NCI-H2171 (cell line): Measurements from ENCODE around the gene MRPL20.
A peak's percentile ranks its signal among the peaks of the same experiment; 100 is the strongest.
"Not testable (repeated sequence)": the region's sequence is repeated elsewhere in the genome, so short reads cannot be mapped to it uniquely, and the experiment has no call there.

Experiments
- DNase-seq: peaks from one replicate; lab custom pipeline; 2025; lab: John Stamatoyannopoulos, UW

The MRPL20 gene

GRCh38 chr1:1406101-1406820 is 832 bp downstream of the MRPL20 start:
- no peak for DNase-seq

GRCh38 chr1:1403653-1404052 is 3.4 kb downstream of the MRPL20 start:
- no peak for DNase-seq

GRCh38 chr1:1402901-1403392 is 4.1 kb downstream of the MRPL20 start:
- not testable (repeated sequence) for DNase-seq

- DNase-seq: no peak
Measured at GRCh38 chr1:1402072-1402900, 4.8 kb downstream of the MRPL20 start.

DNA sequence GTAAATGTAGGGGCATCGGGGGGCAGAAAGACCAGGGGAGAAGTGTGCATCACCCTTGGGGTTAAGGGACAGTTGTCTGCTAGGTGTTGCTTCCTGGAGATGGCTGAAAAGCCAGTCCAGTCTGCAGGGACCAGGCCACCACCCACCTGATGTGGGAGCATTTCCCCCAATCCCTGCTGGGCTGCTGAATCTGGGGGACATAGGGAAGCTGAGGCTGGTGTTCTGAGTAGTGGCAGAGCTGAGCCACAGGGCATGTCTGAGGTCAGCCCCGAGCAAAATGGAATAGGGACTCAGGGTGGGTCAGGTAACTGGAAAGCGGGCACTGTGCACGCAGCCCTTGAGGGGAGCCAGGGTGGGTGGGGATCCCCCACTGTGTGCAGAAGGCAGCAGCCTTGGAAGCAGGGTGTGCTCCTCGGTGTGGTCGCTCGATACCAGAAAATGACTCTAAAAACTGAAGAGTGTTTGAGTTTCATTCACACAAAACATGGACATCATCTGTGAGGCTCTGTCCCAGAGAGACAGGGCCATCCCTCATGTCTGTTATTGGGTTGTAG is 5.6 kb downstream of the MRPL20 start:
- DNase-seq: no peak

- no peak for DNase-seq
Measured at GRCh38 chr1:1400576-1401456, 6.3 kb downstream of the MRPL20 start.

DNA sequence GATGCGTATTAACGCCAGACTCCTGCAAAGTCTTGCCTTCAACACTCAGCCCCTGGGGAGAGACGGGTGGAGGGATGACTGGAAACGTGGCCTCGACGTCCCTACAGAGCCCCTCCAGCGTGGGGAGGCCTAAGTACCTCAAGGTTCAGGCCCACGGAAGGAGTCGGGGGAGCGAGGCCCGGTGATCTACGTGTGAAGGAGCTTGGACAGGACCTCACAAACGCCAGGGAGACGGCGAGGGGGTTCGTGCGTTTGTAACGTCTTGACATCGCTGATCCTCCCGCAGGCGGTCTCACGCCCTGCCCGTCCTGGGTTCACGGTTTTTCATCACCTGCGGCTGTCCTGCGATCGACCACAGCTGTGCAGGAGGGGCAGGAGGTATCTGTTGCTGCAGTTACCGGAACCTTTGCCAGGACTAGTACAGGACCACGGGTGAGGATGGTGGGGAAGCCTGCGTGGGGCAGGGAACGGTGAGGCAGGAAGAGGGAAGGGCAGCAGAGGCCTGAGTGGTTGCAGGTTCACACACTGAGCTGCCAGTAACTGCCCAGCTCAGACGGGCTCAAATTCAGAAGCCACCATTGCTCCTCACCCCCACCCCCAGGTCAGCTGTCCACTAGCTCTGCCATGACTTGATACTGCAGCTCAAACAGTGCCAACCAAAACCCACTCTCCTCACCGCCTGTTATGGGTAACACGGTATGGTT is 7.1 kb downstream of the MRPL20 start:
- DNase-seq: no peak

- peak; percentile 98 for DNase-seq
Measured at GRCh38 chr1:1399187-1399871, 7.8 kb downstream of the MRPL20 start, which contains the start of gene CCNL2. Gene CCNL2, minus strand, starts transcription at chr1:1399335. Its CDS starts 29 bp downstream, at chr1:1399306.

GRCh38 chr1:1398677-1399186 is 8.4 kb downstream of the MRPL20 start:
- no peak for DNase-seq

DNA sequence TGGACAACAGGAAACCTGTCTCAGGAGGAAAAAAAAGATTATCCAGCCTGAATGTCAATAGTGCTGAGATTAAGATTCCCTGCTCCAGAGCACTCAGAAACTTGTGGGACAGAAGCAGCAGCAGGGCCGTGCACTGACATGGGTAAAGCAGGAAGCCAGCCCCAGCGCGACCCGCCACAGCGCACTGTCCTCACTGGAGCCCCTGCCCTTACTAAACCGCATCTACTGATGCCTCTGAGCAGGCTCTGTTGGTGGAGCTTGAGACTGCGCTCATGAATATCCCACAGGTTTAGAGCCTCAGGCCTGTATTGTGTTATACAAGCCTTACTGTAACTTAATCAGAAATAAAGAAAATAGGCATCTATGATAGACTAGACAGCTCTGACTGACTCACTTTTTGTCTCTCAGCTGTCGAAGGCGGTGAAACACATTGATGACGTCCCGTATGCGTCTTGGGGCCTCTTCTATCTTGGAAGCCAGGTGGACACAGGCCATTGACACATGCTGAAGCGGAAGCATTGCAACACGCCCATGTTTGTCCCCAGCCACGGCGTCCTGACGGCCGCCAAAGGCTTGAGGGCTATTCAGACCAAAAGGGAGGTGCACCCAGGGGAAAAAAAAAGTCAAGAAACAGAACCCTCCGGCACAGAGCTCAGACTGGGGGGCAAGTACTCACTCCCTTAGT is 9.1 kb downstream of the MRPL20 start:
- no peak for DNase-seq

DNA sequence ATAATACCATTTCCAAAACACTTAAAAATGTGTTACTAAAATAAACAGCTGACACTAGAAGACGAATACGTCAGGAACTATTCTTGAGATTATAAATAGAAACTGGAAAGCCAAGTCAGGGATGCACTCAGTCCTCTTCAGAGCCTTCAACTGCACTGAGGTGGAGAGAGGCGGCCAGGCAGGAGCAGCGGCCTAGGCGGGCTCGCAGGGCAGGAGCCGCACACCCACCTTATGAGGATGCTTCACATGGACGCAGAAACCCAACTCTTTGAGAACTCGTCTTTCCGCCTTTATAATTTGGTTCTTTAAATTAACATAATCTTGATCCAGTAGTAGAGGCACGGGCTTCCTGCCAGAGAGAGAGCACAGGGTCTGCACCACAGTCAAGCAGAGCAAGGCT is 11.9 kb downstream of the MRPL20 start:
- DNase-seq: no peak

DNA sequence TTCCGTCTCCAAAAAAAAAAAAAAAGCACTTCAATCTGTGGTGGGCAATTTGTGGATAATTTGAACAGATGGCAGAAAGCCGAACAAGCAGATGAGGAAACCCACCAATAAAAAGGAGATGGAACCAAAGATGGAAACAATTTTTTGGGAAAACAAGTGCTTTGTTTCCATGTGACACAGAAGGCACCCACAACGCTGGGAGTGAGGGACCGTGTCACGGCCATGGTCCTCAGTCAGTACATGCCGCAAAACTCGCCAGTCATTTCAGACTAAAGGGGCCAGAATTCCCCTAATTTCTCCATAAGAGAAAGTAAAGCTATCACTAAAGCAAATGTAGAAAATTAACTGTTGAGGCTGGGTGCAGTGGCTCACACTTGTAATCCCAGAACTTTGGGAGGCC is 13.0 kb downstream of the MRPL20 start:
- no peak for DNase-seq

GRCh38 chr1:1393428-1393827 is 13.7 kb downstream of the MRPL20 start:
- no peak for DNase-seq

GRCh38 chr1:1393014-1393413 is 14.1 kb downstream of the MRPL20 start:
- no peak for DNase-seq

DNA sequence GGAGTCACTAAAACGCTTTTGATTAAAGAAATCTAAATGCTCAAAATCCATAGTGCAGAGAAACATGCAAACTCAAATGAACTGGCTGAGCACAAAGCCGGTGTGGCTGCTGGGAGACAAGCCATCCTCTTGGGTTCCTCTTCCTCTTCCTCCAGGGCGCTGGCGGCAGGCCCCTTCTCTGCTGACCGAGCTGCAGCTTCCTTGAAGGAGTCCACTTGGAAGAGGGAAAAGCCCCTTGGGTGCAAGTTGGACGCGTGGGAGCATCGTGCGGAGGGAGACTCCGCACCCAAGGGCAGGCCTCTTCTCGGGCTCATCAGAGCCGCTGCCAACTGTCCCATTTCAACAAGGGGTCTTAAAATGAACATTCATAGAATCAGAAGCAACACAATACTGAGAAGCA is 15.9 kb downstream of the MRPL20 start:
- no peak for DNase-seq

DNA sequence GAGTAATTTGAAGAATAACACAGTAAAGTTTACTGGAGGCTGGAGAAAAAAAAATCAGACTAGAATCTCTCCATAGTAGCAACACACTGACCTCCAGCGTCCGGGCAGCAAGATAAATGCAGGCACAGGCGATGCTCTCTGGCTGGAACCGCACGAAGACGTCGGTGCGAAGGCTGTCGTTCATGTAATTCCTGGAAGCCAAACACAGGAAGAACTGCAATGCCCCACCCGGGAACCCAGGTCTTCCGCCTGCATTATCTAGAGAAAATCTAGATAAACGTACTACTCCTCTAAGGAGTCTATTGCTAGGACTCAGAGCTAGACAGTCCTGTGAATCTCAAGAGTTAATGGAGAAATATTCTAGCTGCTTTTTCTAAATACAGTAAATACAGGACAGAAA is 16.4 kb downstream of the MRPL20 start:
- DNase-seq: no peak

- DNase-seq: no peak
Measured at GRCh38 chr1:1388078-1388472, 19.0 kb downstream of the MRPL20 start.

DNA sequence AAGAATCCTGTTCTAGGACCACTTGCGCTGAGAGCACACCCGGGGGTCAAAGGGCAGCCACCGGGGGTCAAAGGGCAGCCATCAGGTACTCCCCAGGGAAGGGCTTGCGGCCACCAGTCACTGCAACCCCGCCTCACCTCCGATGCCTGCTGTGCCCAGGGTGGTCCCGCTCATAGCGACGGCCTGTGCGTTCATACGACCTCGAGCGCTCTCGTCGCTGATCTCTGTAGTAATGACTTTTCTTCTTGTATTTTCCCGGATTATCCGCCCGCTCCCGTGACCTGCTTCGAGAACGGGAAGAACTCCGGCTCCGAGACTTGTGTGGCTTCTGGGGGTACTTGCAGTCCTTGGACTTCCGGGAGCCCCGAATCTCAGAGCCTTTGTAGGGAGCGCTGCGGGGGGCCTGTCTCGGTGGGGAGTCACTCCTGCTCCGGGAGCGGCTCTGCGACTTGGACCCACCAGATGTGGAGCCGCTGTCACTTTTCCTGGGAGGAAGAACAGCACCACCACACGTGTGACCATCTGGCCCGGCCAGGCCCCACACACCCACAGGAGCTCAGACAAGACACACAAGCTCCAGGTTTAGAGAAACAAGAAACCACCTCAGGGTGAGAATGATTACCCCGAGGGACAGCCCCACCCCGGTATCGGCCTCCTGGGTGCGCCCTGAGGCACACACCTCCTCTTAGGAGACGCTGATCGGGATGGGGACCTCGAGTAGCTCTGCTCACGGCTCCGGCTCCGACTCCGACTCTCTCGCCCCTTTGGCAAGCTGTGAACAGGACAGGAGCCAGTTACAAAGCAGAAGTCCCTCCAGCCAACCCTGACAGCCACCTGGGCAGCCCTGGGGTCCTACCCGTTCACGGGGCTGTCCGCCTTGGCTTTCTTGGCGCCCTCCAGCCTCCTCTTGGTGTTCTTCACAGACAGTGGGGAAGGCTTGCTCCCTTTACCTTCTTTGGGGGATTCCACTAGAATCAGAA is 19.7 kb downstream of the MRPL20 start:
- DNase-seq: no peak

- no peak for DNase-seq
Measured at GRCh38 chr1:1385931-1386330, 21.2 kb downstream of the MRPL20 start.
